Gastrocnemius medialis (tissue), 4 donors: ENCODE measurements around the gene ARID1B. TPM values are rescaled to one million over a fixed set of nuclear protein-coding genes. Genes with fewer than 3 reads are reported as not detected.
A peak's percentile ranks its signal among the peaks of the same experiment; 100 is the strongest.

Source experiments
- ATAC-seq, 2 donors: fragments of 150-250 bp; one replicate each; pipeline ENCODE4 v1.9.1; 2016
- DNase-seq, 2 donors: peaks; one replicate each; pipeline ENCODE4 v3.0.0-alpha.2; 2019
- H3K27ac ChIP-seq, 4 donors: fragments of 200-600 bp; sonication (generic); 1 replicate in 1 of 4; 2 replicates in 3 of 4; pipeline ENCODE4 v1.5.1; 2016 to 2018; ENCODE audit warnings: mild to moderate bottlenecking in 2 of 4, moderate library complexity in 1 of 4
- H3K27me3 ChIP-seq, 3 donors: fragments of 200-600 bp; sonication (generic) in 2 of 3; 1 replicate in 1 of 3; 2 replicates in 2 of 3; pipeline versions ENCODE4 v1.5.1 to v1.6.0; 2016 to 2019; ENCODE audit warnings: mild to moderate bottlenecking in 1 of 3, moderate library complexity in 1 of 3
- H3K36me3 ChIP-seq, 2 donors: fragments of 200-600 bp; sonication (generic) in 1 of 2; one replicate each; pipeline ENCODE4 v1.5.1; 2017 to 2018
- H3K4me1 ChIP-seq, 2 donors: fragments of 200-600 bp; sonication (generic) in 1 of 2; one replicate each; pipeline ENCODE4 v1.5.1; 2016 to 2017; ENCODE audit warnings: mild to moderate bottlenecking in 2 of 2
- H3K4me3 ChIP-seq, 4 donors: fragments of 200-600 bp; sonication (generic) in 3 of 4; 1 replicate in 1 of 4; 2 replicates in 3 of 4; pipeline ENCODE4 v1.5.1; 2016 to 2019; ENCODE audit warnings: mild to moderate bottlenecking in 2 of 4
- H3K9me3 ChIP-seq, 3 donors: fragments of 200-600 bp; sonication (generic) in 2 of 3; 1 replicate in 1 of 3; 2 replicates in 2 of 3; pipeline ENCODE4 v1.5.1; 2016 to 2019
- POLR2A ChIP-seq, 2 donors: fragments of 450-650 bp; IDR thresholded peaks; one replicate each; pipeline ENCODE4 v1.6.1; 2017; ENCODE audit warnings: antibody characterized with exemption in 2 of 2, mild to moderate bottlenecking in 2 of 2, moderate library complexity in 2 of 2
- in situ Hi-C, 4 donors: fragments of 200-750 bp; cut with MboI; loops; one replicate each; pipeline versions ENCODE4 v1.15.0 to v1.8.0; 2017; ENCODE audit warnings: low sequenced_read_pairs in 4 of 4
- intact Hi-C: fragments of 100-400 bp; cut with DNase I; formaldehyde crosslinking; loops from one replicate; pipeline ENCODE4 v1.15.1; 2023; ENCODE audit warnings: low total_unique reads
- total RNA-seq, 4 donors: library from RNA; depleted of rRNA; stranded (reverse); fragments of >200 nt; gene quantifications; one replicate each; pipeline versions ENCODE4 v1.1.0 to v1.2.3, GENCODE V29; 2016
- TF ChIP-seq, protein P1 (sequence below), 5 experiments: fragments of 450-650 bp in 3 of 5; fragments of 200-600 bp in 2 of 5; sonication (generic) in 2 of 5; IDR thresholded peaks in 4 of 5; conservative IDR thresholded peaks in 1 of 5; 1 replicate in 4 of 5; 2 replicates in 1 of 5; pipeline ENCODE4 v1.5.1; 2016 to 2019; ENCODE audit warnings: antibody characterized with exemption in 5 of 5, mild to moderate bottlenecking in 3 of 5, moderate library complexity in 3 of 5

ARID1B gene
- total RNA-seq, 4 donors from 2014 or later: 54.9 to 75.3 (median 62.0) TPM

DNA sequence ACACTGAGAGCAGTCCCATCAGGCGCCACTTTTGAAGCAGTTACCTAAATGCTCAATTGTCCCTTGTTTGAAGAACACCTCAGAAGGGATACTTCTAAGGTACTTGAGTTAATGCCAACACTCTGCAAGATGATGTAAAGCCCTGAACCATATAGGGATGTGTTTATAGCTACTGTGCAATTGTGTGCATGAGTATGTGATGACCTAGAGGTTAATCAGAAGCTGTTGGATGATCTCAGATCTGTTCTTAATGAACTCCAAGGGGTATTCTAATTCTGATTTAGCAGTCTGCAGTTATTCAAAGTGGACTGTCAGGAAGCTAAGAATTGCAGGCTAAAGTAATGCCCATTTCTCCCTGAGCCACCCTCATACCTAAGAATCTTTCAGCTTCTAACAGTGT lies 387.8 kb downstream of the ARID1B start:
- H3K4me1 ChIP-seq: peaks cover 16% of the 10 kb centered on the region in 2 donors
- H3K9me3 ChIP-seq: no peaks in the 10 kb centered on the region
- intact Hi-C loops: no loop called here
- ATAC-seq (no peak), DNase-seq (no peak)
- no peak for TF ChIP-seq POLR2A (IDR thresholded peaks at IDR 0.05)
- TF ChIP-seq, protein P1, sequence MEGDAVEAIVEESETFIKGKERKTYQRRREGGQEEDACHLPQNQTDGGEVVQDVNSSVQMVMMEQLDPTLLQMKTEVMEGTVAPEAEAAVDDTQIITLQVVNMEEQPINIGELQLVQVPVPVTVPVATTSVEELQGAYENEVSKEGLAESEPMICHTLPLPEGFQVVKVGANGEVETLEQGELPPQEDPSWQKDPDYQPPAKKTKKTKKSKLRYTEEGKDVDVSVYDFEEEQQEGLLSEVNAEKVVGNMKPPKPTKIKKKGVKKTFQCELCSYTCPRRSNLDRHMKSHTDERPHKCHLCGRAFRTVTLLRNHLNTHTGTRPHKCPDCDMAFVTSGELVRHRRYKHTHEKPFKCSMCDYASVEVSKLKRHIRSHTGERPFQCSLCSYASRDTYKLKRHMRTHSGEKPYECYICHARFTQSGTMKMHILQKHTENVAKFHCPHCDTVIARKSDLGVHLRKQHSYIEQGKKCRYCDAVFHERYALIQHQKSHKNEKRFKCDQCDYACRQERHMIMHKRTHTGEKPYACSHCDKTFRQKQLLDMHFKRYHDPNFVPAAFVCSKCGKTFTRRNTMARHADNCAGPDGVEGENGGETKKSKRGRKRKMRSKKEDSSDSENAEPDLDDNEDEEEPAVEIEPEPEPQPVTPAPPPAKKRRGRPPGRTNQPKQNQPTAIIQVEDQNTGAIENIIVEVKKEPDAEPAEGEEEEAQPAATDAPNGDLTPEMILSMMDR (IDR thresholded peaks at IDR 0.05 in 4 of 5, conservative IDR thresholded peaks at IDR 0.05 in 1 of 5): no peak
- no peak overlapping the region for H3K4me3 ChIP-seq
- H3K27me3 ChIP-seq: no peaks in the 10 kb centered on the region
- H3K27ac ChIP-seq: no peak overlapping the region
- in situ Hi-C loops: no loop called here
- no peaks in the 10 kb centered on the region for H3K36me3 ChIP-seq

DNA sequence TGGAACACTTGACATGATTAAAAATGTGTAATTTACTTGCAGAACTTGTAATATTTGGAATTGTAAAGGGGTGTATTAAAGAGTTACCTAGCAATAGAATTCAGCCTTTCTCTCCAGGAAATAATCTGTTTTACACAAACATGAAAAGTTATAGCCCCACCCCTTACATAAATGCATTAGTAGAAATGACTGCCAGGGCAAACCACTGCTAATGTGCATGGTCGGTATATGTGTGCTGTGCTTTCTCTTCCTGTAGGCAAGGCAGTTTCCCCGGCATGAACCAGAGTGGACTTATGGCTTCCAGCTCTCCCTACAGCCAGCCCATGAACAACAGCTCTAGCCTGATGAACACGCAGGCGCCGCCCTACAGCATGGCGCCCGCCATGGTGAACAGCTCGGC lies 389.6 kb downstream of the ARID1B start:
- intact Hi-C loops (no loop called here), in situ Hi-C loops (no loop called here)
- no peaks in the 10 kb centered on the region for H3K27me3 ChIP-seq
- H3K9me3 ChIP-seq: no peaks in the 10 kb centered on the region
- DNase-seq (no peak), ATAC-seq (no peak)
- no peaks in the 10 kb centered on the region for H3K36me3 ChIP-seq
- H3K27ac ChIP-seq: no peak overlapping the region
- H3K4me1 ChIP-seq: peaks cover 16 to 21% of the 10 kb centered on the region in 2 donors
- TF ChIP-seq, protein P1 (IDR thresholded peaks at IDR 0.05 in 4 of 5, conservative IDR thresholded peaks at IDR 0.05 in 1 of 5): no peak
- no peak for TF ChIP-seq POLR2A (IDR thresholded peaks at IDR 0.05)
- no peak overlapping the region for H3K4me3 ChIP-seq

DNA sequence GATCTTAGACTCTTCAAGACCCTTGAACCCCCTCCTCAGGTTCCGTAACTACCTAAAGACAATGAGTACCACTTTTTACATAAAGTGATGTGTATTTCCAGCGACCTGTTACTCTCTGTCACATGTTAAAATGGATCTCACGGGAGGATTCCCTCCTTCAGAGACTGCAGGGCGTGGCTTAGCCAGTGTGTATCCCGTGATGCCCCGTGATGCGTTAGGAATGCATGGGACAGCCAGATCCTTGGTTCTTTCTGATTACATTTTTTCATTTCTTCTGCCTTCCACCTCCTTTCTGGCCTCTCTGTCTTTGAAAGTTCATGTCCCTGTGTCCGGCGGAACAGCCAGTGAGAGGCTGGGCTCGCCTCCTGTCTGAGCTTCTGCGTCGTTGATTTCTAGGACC lies 390.7 kb downstream of the ARID1B start:
- no peak overlapping the region for H3K4me3 ChIP-seq
- in situ Hi-C loops: no loop called here
- TF ChIP-seq POLR2A (IDR thresholded peaks at IDR 0.05): no peak
- TF ChIP-seq, protein P1 (IDR thresholded peaks at IDR 0.05 in 4 of 5, conservative IDR thresholded peaks at IDR 0.05 in 1 of 5): no peak
- no peaks in the 10 kb centered on the region for H3K36me3 ChIP-seq
- intact Hi-C loops: no loop called here
- DNase-seq (no peak), ATAC-seq (no peak)
- no peaks in the 10 kb centered on the region for H3K9me3 ChIP-seq
- no peak overlapping the region for H3K27ac ChIP-seq
- no peaks in the 10 kb centered on the region for H3K27me3 ChIP-seq
- H3K4me1 ChIP-seq: peaks cover 13 to 19% of the 10 kb centered on the region in 2 donors

DNA sequence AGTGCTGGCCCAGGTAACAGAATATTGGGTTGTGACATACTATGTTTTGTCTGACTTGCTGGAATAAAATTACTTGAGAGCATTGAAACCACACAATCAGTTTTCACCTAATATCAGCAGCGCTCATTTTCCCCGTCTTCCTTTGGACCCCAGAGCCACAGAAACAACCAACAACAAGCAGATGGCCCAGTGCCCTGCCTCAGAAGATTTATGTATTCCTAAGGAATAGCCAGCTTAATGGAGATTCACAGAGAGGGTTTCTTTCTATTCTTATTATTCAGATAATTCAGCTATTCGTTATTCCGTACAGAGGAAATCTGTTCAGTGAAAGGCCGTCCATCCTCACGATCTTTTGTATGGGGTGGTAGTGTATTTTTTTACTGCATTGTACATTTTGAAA lies 391.3 kb downstream of the ARID1B start:
- H3K27ac ChIP-seq: no peak overlapping the region
- TF ChIP-seq POLR2A (IDR thresholded peaks at IDR 0.05): no peak
- TF ChIP-seq, protein P1 (IDR thresholded peaks at IDR 0.05 in 4 of 5, conservative IDR thresholded peaks at IDR 0.05 in 1 of 5): no peak
- H3K4me3 ChIP-seq: no peak overlapping the region
- intact Hi-C loops: no loop called here
- peaks cover 13 to 19% of the 10 kb centered on the region in 2 donors for H3K4me1 ChIP-seq
- no peak for ATAC-seq
- no peak for DNase-seq
- no peaks in the 10 kb centered on the region for H3K27me3 ChIP-seq
- no peaks in the 10 kb centered on the region for H3K36me3 ChIP-seq
- no peaks in the 10 kb centered on the region for H3K9me3 ChIP-seq
- in situ Hi-C loops: no loop called here

DNA sequence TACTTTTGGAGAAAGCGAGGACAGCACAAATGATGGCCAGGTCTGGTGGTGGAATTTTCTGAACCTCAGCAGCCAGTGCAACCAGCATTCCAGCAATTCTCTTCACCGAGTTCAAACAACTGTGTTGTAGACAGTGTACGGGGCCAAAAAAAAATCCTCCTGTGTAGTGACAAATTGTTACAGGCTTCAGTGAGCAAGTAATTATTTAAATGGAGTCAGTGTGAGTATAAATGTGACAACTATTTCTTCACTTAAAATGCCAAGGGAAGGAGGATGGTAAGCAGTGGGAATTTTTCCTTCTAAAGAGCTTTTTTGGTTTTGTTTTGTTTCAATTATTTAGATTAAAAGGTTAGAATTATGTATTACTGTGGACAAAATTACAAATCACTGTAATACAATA lies 392.0 kb downstream of the ARID1B start:
- DNase-seq (no peak), ATAC-seq (no peak)
- Histone ChIP-seq H3K9me3 (no peaks in the 10 kb centered on the region), H3K27ac (peak overlapping the region; percentile 33 to 76 (median 58)), H3K36me3 (no peaks in the 10 kb centered on the region), H3K4me1 (peaks cover 13 to 19% of the 10 kb centered on the region in 2 donors), H3K4me3 (no peak overlapping the region), H3K27me3 (no peaks in the 10 kb centered on the region)
- in situ Hi-C loops: no loop called here
- intact Hi-C loops: no loop called here
- TF ChIP-seq, protein P1 (IDR thresholded peaks at IDR 0.05 in 4 of 5, conservative IDR thresholded peaks at IDR 0.05 in 1 of 5): no peak
- TF ChIP-seq POLR2A (IDR thresholded peaks at IDR 0.05): no peak
